A549 (cell line): Measurements from ENCODE around the gene TMEM186. TPM values are rescaled to one million over a fixed set of nuclear protein-coding genes. Genes with fewer than 3 reads are reported as not detected.
A peak's percentile ranks its signal among the peaks of the same experiment; 100 is the strongest.

Source experiments
- ATAC-seq, 2 experiments: fragments of 200-7000 bp in 1 of 2; fragments of >200 bp in 1 of 2; cut with Nextera tagmentation in 1 of 2; cut with Tn5 transposase in 1 of 2; 3 replicates each; pipeline versions ENCODE4 v1.8.0 to v1.9.1; 2018 to 2020; ENCODE audit warnings: mild to moderate bottlenecking in 1 of 2, moderate library complexity in 1 of 2
- CTCF ChIA-PET: fragments of 300-600 bp; sonication (Branson Sonifier 250); formaldehyde crosslinking; extraction: SDS; loops from one replicate; lab custom pipeline; 2021; ENCODE audit warnings: antibody characterized with exemption, inconsistent platforms; lab: Yijun Ruan, JAX
- POLR2A ChIA-PET: fragments of 350-600 bp; formaldehyde crosslinking; extraction: SDS; loops from one replicate; lab custom pipeline; 2021; ENCODE audit warnings: antibody characterized with exemption, inconsistent platforms; lab: Yijun Ruan, JAX
- DNase-seq, 2 experiments: peaks; one replicate each; pipeline versions ENCODE4 v3.0.0 to v3.0.0-alpha.2; 2011 to 2016; ENCODE audit warnings: low read depth in 1 of 2, low spot score in 1 of 2
- FAIRE-seq: peaks from 2 replicates; lab custom pipeline; 2011; peaks lifted over from hg19 to GRCh38; lab: Jason Lieb, UNC
- H3K27ac ChIP-seq, 2 experiments: fragments of >200 bp; sonication (Bioruptor Twin); formaldehyde crosslinking; 3 replicates each; pipeline ENCODE4 v1.5.1; 2016 to 2017
- H3K4me1 ChIP-seq: fragments of >200 bp; sonication (Bioruptor Twin); formaldehyde crosslinking; 3 replicates; pipeline ENCODE4 v1.6.1; 2016
- H3K4me2 ChIP-seq: fragments of >200 bp; sonication (Bioruptor Twin); formaldehyde crosslinking; 3 replicates; pipeline ENCODE4 v1.6.1; 2016
- H3K4me3 ChIP-seq: fragments of >200 bp; sonication (Bioruptor Twin); formaldehyde crosslinking; 3 replicates; pipeline ENCODE4 v1.5.1; 2016
- H3K9me3 ChIP-seq: fragments of >200 bp; sonication (Bioruptor Twin); formaldehyde crosslinking; 3 replicates; pipeline ENCODE4 v1.6.1; 2016
- CBX2 ChIP-seq: fragments of 200-600 bp; sonication (generic); IDR thresholded peaks from 2 replicates; pipeline ENCODE4 v1.6.1; 2016; ENCODE audit warnings: low read depth, mild to moderate bottlenecking, borderline replicate concordance
- EHMT2 ChIP-seq: fragments of 200-600 bp; sonication (generic); IDR thresholded peaks from 2 replicates; pipeline ENCODE4 v1.6.1; 2016; ENCODE audit warnings: antibody characterized with exemption, low read depth, mild to moderate bottlenecking, moderate library complexity
- ELK1 ChIP-seq: fragments of 150-350 bp; IDR thresholded peaks from 2 replicates; pipeline ENCODE4 v1.6.1; 2014; ENCODE audit warnings: low read depth, mild to moderate bottlenecking, low read length
- EP300 ChIP-seq, 2 experiments: fragments of >200 bp; sonication (Bioruptor Twin); formaldehyde crosslinking; IDR thresholded peaks; 2 replicates in 1 of 2; 3 replicates in 1 of 2; pipeline ENCODE4 v1.6.1; 2016 to 2017
- JUN ChIP-seq, 2 experiments: fragments of >200 bp; sonication (Bioruptor Twin); formaldehyde crosslinking; IDR thresholded peaks; 2 replicates in 1 of 2; 3 replicates in 1 of 2; pipeline ENCODE4 v1.6.1; 2016 to 2017
- NFE2L2 ChIP-seq: fragments of 150-350 bp; conservative IDR thresholded peaks from 2 replicates; pipeline ENCODE4 v1.6.1; 2014; ENCODE audit warnings: low read length
- RAD21 ChIP-seq, 2 experiments: fragments of >200 bp in 1 of 2; sonication (Bioruptor Twin) in 1 of 2; formaldehyde crosslinking in 1 of 2; IDR thresholded peaks in 1 of 2; conservative IDR thresholded peaks in 1 of 2; 2 replicates in 1 of 2; 3 replicates in 1 of 2; pipeline ENCODE4 v1.6.1; 2012 to 2018; ENCODE audit warnings: inconsistent platforms in 1 of 2
- RARB ChIP-seq: fragments of 250-450 bp; sonication (Bioruptor Pico); IDR thresholded peaks from 2 replicates; pipeline ENCODE4 v1.8.0; 2021; ENCODE audit warnings: mild to moderate bottlenecking, moderate library complexity
- RFX5 ChIP-seq: fragments of 450-650 bp; IDR thresholded peaks from 2 replicates; pipeline ENCODE4 v1.7.1; 2014; ENCODE audit warnings: antibody characterized with exemption, mild to moderate bottlenecking, moderate library complexity
- RNF2 ChIP-seq: fragments of 200-600 bp; sonication (generic); IDR thresholded peaks from 2 replicates; pipeline ENCODE4 v1.6.1; 2016; ENCODE audit warnings: low read depth, mild to moderate bottlenecking, antibody characterized with exemption, moderate library complexity, borderline replicate concordance
- SMC3 ChIP-seq: fragments of >200 bp; sonication (Bioruptor Twin); formaldehyde crosslinking; IDR thresholded peaks from 3 replicates; pipeline ENCODE4 v1.6.1; 2018; ENCODE audit warnings: inconsistent platforms
- WGBS: methylation state at CpG from one replicate; pipeline ENCODE4 v1.1.6; 2017; ENCODE audit errors: missing lambda C conversion rate; 5-methylcytosine and 5-hydroxymethylcytosine counted together
- polyA plus RNA-seq, 4 experiments: library from polyadenylated mRNA; depleted of rRNA in 3 of 4; stranded (reverse); fragments of >200 nt; fragmentation: RNase III in 1 of 4; extraction: RNeasy Plus Mini Kit Qiagen cat#74134 plus additional on column Dnase treatment in 1 of 4; gene quantifications; 2 replicates in 3 of 4; 3 replicates in 1 of 4; pipeline ENCODE4 v1.2.3, GENCODE V29; 2011 to 2017
- TF ChIP-seq, protein P1 (sequence below): fragments of >200 bp; sonication (Bioruptor Twin); formaldehyde crosslinking; IDR thresholded peaks from 3 replicates; pipeline ENCODE4 v1.6.1; 2016
- TF ChIP-seq, protein P2 (sequence below): fragments of >200 bp; sonication (Bioruptor Twin); formaldehyde crosslinking; IDR thresholded peaks from 3 replicates; pipeline ENCODE4 v1.5.1; 2016
- TF ChIP-seq, protein P3 (sequence below): fragments of 450-650 bp; IDR thresholded peaks from 2 replicates; pipeline ENCODE4 v1.6.1; 2014; ENCODE audit warnings: antibody characterized with exemption
- TF ChIP-seq, protein P4 (sequence below): IDR thresholded peaks from 2 replicates; pipeline ENCODE4 v1.6.1; 2012; ENCODE audit warnings: low read depth, borderline replicate concordance

The TMEM186 gene
- polyA plus RNA-seq, 2 of the 4 experiments (the other 2 are of a cell fraction), result 10.9 to 12.7 TPM

DNA sequence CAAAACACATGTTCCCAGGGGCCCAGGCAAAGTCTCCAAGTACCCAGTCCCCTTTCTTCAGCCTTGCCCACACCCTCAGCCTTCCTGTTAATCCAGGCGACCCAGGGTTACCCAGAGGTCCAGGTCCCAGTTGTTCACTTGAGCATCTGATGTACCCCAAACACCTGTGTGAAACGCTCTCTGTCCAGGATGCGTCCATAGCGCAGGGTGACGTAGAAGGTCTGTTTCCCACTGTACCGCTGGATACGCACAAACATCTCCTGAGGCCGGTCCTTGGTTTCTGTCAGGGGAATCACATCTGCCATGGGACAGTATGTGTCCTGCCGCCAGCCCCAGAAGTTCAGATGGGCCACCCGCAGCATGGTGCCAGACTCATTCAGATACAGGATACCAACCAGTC lies 1.6 kb downstream of the TMEM186 start:
- DNase-seq (no peak), ATAC-seq (no peak), FAIRE-seq (no peak)
- no peaks in the 10 kb centered on the region for H3K9me3 ChIP-seq
- ChIA-PET CTCF (interaction anchor here (0.8 to 2.6 kb wide), 7 partner anchors 9 to 228 kb away, joined by 3 to 36 read pairs (median 3); no protein-coding TSS in a partner anchor), POLR2A (no interaction called here)
- H3K4me2 ChIP-seq, result peak overlapping the region; percentile 92; the same call in 2 of the 3 replicates
- 85% methylated on average over 9 of the region's 10 CpGs for WGBS
- no peak overlapping the region for H3K4me3 ChIP-seq
- TF ChIP-seq NFE2L2 (no peak), ELK1 (no peak), RARB (CRISPR knock-in tag) (no peak), CBX2 (no peak)
- TF ChIP-seq, protein P1, sequence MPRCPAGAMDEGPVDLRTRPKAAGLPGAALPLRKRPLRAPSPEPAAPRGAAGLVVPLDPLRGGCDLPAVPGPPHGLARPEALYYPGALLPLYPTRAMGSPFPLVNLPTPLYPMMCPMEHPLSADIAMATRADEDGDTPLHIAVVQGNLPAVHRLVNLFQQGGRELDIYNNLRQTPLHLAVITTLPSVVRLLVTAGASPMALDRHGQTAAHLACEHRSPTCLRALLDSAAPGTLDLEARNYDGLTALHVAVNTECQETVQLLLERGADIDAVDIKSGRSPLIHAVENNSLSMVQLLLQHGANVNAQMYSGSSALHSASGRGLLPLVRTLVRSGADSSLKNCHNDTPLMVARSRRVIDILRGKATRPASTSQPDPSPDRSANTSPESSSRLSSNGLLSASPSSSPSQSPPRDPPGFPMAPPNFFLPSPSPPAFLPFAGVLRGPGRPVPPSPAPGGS, result no peak
- no peak overlapping the region for H3K27ac ChIP-seq
- H3K4me1 ChIP-seq, result peaks cover 28% of the 10 kb centered on the region

DNA sequence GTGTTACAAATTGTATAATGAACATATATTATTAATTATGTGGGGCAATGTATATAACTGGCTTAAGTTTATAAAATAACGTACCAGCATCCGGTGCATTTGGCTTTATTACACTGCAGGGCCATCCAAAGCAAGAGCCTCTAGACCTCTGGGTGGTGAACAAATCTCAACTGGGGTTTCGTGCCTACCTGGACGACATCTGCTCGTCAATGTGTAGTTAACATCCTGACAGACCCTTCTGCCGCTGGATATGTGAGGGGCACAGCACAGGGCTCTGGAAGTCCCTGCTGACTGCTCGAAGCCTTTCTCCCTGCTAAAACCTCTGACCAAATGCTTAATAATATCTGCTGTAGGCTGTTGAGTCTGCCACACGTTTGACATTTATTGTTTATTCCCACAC lies 2.3 kb downstream of the TMEM186 start:
- 0 out of 3 replicates have a peak overlapping the region, but pooled peaks have one; percentile 8 for H3K4me2 ChIP-seq
- ATAC-seq, result peak; percentile 40 to 44; a peak in 4 of 6 replicates
- 36% methylated on average over 8 of the region's 8 CpGs for WGBS

More for the DNA sequence above, 2.3 kb downstream of the TMEM186 start:
- Histone ChIP-seq H3K4me1 (peaks cover 26% of the 10 kb centered on the region), H3K4me3 (no peak overlapping the region), H3K27ac (no peak overlapping the region), H3K9me3 (no peaks in the 10 kb centered on the region)
- TF ChIP-seq, protein P2, sequence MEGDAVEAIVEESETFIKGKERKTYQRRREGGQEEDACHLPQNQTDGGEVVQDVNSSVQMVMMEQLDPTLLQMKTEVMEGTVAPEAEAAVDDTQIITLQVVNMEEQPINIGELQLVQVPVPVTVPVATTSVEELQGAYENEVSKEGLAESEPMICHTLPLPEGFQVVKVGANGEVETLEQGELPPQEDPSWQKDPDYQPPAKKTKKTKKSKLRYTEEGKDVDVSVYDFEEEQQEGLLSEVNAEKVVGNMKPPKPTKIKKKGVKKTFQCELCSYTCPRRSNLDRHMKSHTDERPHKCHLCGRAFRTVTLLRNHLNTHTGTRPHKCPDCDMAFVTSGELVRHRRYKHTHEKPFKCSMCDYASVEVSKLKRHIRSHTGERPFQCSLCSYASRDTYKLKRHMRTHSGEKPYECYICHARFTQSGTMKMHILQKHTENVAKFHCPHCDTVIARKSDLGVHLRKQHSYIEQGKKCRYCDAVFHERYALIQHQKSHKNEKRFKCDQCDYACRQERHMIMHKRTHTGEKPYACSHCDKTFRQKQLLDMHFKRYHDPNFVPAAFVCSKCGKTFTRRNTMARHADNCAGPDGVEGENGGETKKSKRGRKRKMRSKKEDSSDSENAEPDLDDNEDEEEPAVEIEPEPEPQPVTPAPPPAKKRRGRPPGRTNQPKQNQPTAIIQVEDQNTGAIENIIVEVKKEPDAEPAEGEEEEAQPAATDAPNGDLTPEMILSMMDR, result peak; percentile 49
- TF ChIP-seq SMC3, result peak; percentile 63
- TF ChIP-seq, protein P3, sequence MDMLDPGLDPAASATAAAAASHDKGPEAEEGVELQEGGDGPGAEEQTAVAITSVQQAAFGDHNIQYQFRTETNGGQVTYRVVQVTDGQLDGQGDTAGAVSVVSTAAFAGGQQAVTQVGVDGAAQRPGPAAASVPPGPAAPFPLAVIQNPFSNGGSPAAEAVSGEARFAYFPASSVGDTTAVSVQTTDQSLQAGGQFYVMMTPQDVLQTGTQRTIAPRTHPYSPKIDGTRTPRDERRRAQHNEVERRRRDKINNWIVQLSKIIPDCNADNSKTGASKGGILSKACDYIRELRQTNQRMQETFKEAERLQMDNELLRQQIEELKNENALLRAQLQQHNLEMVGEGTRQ, result no peak
- TF ChIP-seq, protein P4, sequence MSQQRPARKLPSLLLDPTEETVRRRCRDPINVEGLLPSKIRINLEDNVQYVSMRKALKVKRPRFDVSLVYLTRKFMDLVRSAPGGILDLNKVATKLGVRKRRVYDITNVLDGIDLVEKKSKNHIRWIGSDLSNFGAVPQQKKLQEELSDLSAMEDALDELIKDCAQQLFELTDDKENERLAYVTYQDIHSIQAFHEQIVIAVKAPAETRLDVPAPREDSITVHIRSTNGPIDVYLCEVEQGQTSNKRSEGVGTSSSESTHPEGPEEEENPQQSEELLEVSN, result no peak
- no peak for TF ChIP-seq ELK1
- TF ChIP-seq RAD21 (conservative IDR thresholded peaks at IDR 0.05 in 1 of 2, IDR thresholded peaks at IDR 0.05 in 1 of 2), result peak; percentile 41 to 43; a peak in 4 of 5 replicates
- no peak for TF ChIP-seq RFX5
- TF ChIP-seq RNF2, result no peak
- TF ChIP-seq EHMT2, result no peak
- TF ChIP-seq EP300 (IDR thresholded peaks at IDR 0.05), result no peak
- no peak for TF ChIP-seq JUN (IDR thresholded peaks at IDR 0.05)
- FAIRE-seq (no peak), DNase-seq (peak; percentile 48 to 66)
- CTCF ChIA-PET, result interaction anchor here (0.7 to 10.0 kb wide), 6 partner anchors 9 to 228 kb away, joined by 3 to 173 read pairs (median 8); no protein-coding TSS in a partner anchor
- POLR2A ChIA-PET, result no interaction called here
